ENCODE results near the gene FOS.

Gene FOS

GRCh38 chr14:75242546-75243273, 35.9 kb upstream of the FOS start:
- no peak overlapping the region for H3K4me3 ChIP-seq (ENCODE audit: control insufficient read depth, low read depth, low read length)
- peak; percentile 93 for DNase-seq (ENCODE audit: low read depth)
- TF ChIP-seq CTCF (conservative IDR thresholded peaks at IDR 0.05; ENCODE audit: control insufficient read depth, insufficient read depth, low read depth, low read length), result no peak

- no peak for TF ChIP-seq CTCF (conservative IDR thresholded peaks at IDR 0.05; ENCODE audit: control insufficient read depth, insufficient read depth, low read depth, low read length)
- no peak for DNase-seq (ENCODE audit: low read depth)
- no peak overlapping the region for H3K4me3 ChIP-seq (ENCODE audit: control insufficient read depth, low read depth, low read length)
Observed at GRCh38 chr14:75244121-75244520, 34.5 kb upstream of the FOS start.

DNA sequence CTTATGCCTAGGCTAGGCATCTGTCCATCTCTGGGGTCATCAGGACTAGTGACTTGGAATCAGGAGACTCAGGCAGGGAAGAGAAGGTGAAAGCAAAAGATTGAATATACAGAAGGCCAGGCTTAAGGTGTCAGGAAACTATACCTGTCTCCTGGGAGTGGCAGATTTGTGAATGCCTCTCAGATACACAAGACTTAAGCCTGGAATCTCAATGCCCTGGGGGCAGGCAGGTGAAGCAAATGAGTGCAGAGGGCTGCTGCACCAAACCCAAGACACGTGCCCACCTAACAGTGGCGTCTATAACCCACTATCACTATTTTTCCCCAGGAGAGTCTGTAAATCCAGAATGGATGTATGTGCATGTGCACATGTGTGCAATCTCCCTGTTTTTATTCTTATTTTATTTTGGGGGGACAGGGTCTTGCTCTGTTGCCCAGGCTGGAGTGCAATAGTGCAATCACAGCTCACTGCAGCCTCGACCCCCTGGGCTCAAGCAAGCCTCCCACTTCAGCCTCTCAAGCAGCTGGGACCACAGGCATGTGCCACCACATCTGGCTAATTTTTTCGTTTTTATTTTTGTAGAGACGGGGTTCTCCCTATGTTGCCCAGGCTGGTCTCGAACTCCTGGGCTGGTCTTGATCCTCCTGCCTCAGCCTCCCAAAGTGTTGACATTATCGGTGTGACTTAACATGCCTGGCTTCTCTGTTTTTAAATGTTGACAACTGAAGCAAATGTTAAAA, 31.9 kb upstream of the FOS start:
- no peak for TF ChIP-seq CTCF (conservative IDR thresholded peaks at IDR 0.05; ENCODE audit: control insufficient read depth, insufficient read depth, low read depth, low read length)
- no peak overlapping the region for H3K4me3 ChIP-seq (ENCODE audit: control insufficient read depth, low read depth, low read length)
- no peak for DNase-seq (ENCODE audit: low read depth)

DNA sequence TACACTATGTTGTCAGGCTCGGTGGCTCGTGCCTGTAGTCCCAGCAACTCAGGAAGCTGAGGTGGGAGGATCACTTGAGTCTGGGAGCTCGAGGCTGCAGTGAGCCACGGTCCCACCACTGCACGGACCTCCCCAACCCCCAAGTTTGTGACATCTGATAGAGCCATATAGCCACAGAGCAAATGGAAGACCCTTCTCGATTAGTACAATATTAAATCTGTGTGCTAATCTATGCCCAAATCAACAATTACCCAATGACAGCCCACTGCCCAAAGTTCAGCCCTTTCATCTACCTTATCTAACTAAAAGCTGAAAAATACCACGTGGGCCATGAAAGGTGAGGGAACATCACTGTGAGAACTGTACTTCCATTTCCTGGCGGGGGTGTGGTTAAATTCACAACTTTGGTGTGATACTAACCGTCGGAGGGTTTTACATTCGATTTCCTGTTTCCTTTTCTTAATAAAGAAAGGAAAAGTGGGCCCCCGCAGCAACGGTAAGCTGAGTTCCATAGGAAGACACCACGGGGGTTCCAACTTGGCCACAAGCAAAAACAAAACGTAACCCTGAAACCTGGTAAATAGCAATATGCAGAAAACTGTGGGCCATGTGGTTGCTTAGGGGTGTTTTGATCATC, 31.2 kb upstream of the FOS start:
- no peak for TF ChIP-seq CTCF (conservative IDR thresholded peaks at IDR 0.05; ENCODE audit: control insufficient read depth, insufficient read depth, low read depth, low read length)
- no peak for DNase-seq (ENCODE audit: low read depth)
- H3K4me3 ChIP-seq (ENCODE audit: control insufficient read depth, low read depth, low read length), result no peak overlapping the region

- no peak for TF ChIP-seq CTCF (conservative IDR thresholded peaks at IDR 0.05; ENCODE audit: control insufficient read depth, insufficient read depth, low read depth, low read length)
- no peak overlapping the region for H3K4me3 ChIP-seq (ENCODE audit: control insufficient read depth, low read depth, low read length)
- DNase-seq (ENCODE audit: low read depth), result no peak
Observed at GRCh38 chr14:75247939-75248338, 30.7 kb upstream of the FOS start.

GRCh38 chr14:75249251-75249957, 29.2 kb upstream of the FOS start:
- H3K4me3 ChIP-seq (ENCODE audit: control insufficient read depth, low read depth, low read length), result no peak overlapping the region
- no peak for DNase-seq (ENCODE audit: low read depth)
- no peak for TF ChIP-seq CTCF (conservative IDR thresholded peaks at IDR 0.05; ENCODE audit: control insufficient read depth, insufficient read depth, low read depth, low read length)

Data from fibroblast of mammary gland (primary cell).